Cardiac fibroblast (primary cell): ENCODE results near the gene ZNF550.

Experiments used
- DNase-seq, 2 donors: peaks; one replicate each; pipeline versions ENCODE4 v3.0.0 to v3.0.0-alpha.2; 2010; ENCODE audit warnings: low read depth in 2 of 2
- H3K4me3 ChIP-seq, 2 donors: replicated peaks in 1 of 2; 1 replicate in 1 of 2; 2 replicates in 1 of 2; pipeline ENCODE4 v1.5.1; 2011; ENCODE audit warnings: low read depth in 2 of 2, low read length in 2 of 2, mild to moderate bottlenecking in 2 of 2, moderate library complexity in 1 of 2
- TF ChIP-seq, protein P1 (sequence below): IDR thresholded peaks from one replicate; pipeline ENCODE4 v1.5.1; 2011; ENCODE audit warnings: low read depth, mild to moderate bottlenecking, low read length, inconsistent platforms

The ZNF550 gene

GRCh38 chr19:57583104-57583520 is 23.4 kb upstream of the ZNF550 start:
- TF ChIP-seq, protein P1, sequence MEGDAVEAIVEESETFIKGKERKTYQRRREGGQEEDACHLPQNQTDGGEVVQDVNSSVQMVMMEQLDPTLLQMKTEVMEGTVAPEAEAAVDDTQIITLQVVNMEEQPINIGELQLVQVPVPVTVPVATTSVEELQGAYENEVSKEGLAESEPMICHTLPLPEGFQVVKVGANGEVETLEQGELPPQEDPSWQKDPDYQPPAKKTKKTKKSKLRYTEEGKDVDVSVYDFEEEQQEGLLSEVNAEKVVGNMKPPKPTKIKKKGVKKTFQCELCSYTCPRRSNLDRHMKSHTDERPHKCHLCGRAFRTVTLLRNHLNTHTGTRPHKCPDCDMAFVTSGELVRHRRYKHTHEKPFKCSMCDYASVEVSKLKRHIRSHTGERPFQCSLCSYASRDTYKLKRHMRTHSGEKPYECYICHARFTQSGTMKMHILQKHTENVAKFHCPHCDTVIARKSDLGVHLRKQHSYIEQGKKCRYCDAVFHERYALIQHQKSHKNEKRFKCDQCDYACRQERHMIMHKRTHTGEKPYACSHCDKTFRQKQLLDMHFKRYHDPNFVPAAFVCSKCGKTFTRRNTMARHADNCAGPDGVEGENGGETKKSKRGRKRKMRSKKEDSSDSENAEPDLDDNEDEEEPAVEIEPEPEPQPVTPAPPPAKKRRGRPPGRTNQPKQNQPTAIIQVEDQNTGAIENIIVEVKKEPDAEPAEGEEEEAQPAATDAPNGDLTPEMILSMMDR: no peak
- peak overlapping the region in 1 of 2 donors; percentile 76 for H3K4me3 ChIP-seq
- no peak for DNase-seq

DNA sequence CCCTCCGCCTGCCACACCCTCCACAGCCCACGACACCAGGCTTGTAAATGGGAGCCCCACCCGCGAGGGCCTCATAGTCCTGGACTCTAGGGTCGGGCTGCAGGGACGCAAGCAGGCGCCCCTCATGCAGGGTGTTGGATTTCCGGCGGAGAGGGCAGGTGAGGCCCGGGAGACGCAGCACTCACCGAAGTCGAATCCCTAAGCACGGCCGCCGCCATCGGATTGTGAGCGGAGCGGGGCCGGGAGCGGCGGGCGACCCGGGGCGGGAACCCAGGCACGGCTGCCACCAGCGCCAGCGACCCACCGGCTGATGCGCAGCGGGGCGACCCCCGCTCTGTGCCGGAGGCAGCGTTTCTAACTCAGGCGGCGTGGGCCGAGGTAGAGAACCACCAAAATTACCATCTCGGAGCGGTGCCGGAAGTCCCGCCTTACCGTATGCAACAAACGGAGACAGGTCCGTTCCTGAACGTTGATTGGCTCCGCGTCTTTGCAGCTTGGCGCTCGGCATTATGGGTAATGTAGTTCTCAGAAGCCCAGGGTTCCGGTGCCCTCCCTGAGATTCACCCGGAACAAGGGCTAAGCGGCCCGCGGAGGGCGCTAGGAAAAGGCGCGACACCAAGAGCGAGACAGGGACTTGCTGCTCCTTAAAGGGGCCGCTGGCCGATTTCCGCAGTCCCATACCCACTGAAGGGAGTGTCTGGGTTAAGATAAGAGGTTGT is 19.0 kb upstream of the ZNF550 start, which contains the start of gene ZNF416:
Gene ZNF416 (minus strand): TSS at position 425 of the 719 bp plus-strand sequence. CDS start 207 bp downstream, at position 218.
- peak; percentile 99 for DNase-seq
- H3K4me3 ChIP-seq: peak within 1 kb of the TSS; percentile 87 to 95
- TF ChIP-seq, protein P1: peak; percentile 7

- TF ChIP-seq, protein P1: no peak
- no peak overlapping the region for H3K4me3 ChIP-seq
- DNase-seq: no peak
These were observed 17.0 kb upstream of the ZNF550 start for GRCh38 chr19:57576661-57577060.

DNA sequence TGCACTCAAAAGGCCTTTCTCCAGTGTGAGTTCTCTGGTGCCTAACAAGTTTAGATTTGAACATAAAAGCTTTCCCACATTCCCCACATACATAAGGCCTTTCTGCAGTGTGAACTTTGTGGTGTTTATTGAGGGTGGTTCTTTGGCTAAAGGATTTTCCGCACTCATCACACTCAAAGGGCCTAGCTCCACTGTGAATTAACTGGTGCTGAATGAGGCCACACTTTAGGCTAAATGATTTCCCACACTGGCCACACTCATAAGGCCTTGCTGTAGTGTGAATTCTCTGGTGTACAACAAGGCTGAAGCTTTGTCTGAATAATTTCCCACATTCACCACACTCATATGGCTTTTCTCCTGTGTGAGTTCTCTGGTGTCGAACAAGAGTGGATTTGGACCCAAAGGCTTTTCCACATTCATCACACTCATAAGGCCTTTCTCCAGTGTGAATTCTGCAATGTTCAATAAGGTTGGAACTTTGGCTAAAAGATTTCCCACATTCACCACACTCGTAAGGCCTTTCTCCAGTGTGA is 12.8 kb upstream of the ZNF550 start:
- TF ChIP-seq, protein P1: no peak

GRCh38 chr19:57570707-57571106 is 11.0 kb upstream of the ZNF550 start:
- H3K4me3 ChIP-seq: no peak overlapping the region
- DNase-seq: no peak
- TF ChIP-seq, protein P1: no peak

More for the DNA sequence above, 12.8 kb upstream of the ZNF550 start:
- no peak overlapping the region for H3K4me3 ChIP-seq
- DNase-seq: no peak

DNA sequence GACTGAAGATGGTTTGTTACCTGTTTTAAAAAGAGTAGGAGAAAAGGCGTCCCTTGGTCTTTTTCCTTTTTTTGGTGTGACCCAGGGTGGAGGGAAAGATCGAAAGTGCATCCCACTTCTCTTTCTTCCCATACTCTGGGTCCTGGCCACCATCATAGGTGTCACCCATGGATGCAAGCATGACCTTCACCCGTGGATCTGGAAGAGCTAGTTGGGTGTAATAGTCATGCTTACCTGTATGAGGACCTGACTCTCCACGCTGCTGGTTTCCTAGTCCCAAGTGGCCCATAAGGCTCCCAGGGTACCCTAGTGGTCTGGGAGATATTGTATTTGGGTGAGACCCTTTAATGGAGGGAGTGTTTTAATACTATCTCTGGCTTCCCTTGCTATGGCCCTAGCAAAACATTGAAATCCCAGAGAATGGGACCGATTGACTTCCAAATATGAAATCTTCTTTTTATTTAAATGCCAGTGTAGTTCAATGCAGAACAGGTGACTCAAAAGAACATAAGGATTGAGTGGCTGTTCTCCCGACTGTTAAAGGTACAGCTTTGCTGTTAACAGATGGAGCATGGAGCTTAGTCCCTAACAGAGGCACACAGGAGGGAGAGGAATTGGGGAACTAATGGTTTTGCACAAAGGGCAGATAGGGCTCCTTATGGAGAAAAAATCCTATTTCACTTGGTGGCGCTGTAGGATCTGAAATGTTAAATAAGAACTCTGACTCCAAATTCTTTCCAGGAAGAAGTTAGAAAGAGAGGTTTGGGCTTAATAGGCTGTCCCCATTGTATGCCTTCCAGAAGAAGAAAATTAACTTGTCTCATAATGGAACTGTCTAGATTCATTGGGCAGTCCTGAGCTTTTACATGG is 7.0 kb upstream of the ZNF550 start:
- peak; percentile 49 to 56 for DNase-seq
- H3K4me3 ChIP-seq: no peak overlapping the region
- TF ChIP-seq, protein P1: no peak
